Breast epithelium (tissue), 4 donors: ENCODE data around the gene LAG3. TPM values are rescaled to one million over a fixed set of nuclear protein-coding genes. Genes with fewer than 3 reads are reported as not detected.

Source experiments
- DNase-seq, 2 donors: peaks; one replicate each; pipeline ENCODE4 v3.0.0-alpha.2; 2019; ENCODE audit warnings: low spot score in 2 of 2
- H3K27ac ChIP-seq, 2 donors: fragments of 200-600 bp; sonication (generic) in 1 of 2; one replicate each; pipeline ENCODE4 v1.5.1; 2016 to 2019; ENCODE audit warnings: mild to moderate bottlenecking in 1 of 2
- H3K27me3 ChIP-seq, 2 donors: fragments of 200-600 bp; sonication (generic) in 1 of 2; one replicate each; pipeline versions ENCODE4 v1.5.1 to v1.6.0; 2017 to 2019; ENCODE audit warnings: control low read depth in 1 of 2, mild to moderate bottlenecking in 1 of 2
- H3K36me3 ChIP-seq: fragments of 200-600 bp; one replicate; pipeline ENCODE4 v1.5.1; 2019
- H3K4me1 ChIP-seq, 2 donors: fragments of 200-600 bp; sonication (generic); one replicate each; pipeline ENCODE4 v1.5.1; 2016 to 2019; ENCODE audit warnings: control low read depth in 1 of 2
- H3K4me3 ChIP-seq, 3 donors: fragments of 200-600 bp; sonication (generic); 1 replicate in 2 of 3; 2 replicates in 1 of 3; pipeline ENCODE4 v1.5.1; 2016 to 2019; ENCODE audit warnings: mild to moderate bottlenecking in 3 of 3, moderate library complexity in 2 of 3
- H3K9me3 ChIP-seq, 2 donors: fragments of 200-600 bp; sonication (generic) in 1 of 2; one replicate each; pipeline ENCODE4 v1.5.1; 2016 to 2019; ENCODE audit warnings: control low read depth in 1 of 2
- POLR2A ChIP-seq: fragments of 450-650 bp; IDR thresholded peaks from one replicate; pipeline ENCODE4 v1.6.1; 2016; ENCODE audit warnings: antibody characterized with exemption, mild to moderate bottlenecking, moderate library complexity
- POLR2AphosphoS5 ChIP-seq, 3 donors: sonication (generic); formaldehyde crosslinking; IDR thresholded peaks; one replicate each; pipeline ENCODE4 v1.6.1; 2017; ENCODE audit warnings: antibody characterized with exemption in 3 of 3
- intact Hi-C: fragments of 100-400 bp; cut with DNase I; formaldehyde crosslinking; loops from one replicate; pipeline ENCODE4 v1.15.1; 2023; ENCODE audit warnings: low total_unique reads
- total RNA-seq, 3 donors: library from RNA; depleted of rRNA; stranded (reverse); fragments of >200 nt; gene quantifications; one replicate each; pipeline ENCODE4 v1.1.0, GENCODE V29; 2016
- TF ChIP-seq, protein P1 (sequence below), 3 donors: fragments of 450-650 bp; IDR thresholded peaks; one replicate each; pipeline ENCODE4 v1.5.1; 2016 to 2017; ENCODE audit warnings: antibody characterized with exemption in 3 of 3, mild to moderate bottlenecking in 3 of 3, moderate library complexity in 3 of 3

The LAG3 gene
- total RNA-seq, 3 donors from 2014 or later = 0.44 to 1.3 (median 0.80) TPM

- H3K4me1 ChIP-seq = peaks cover 0 to under 1% of the 10 kb centered on the region in 2 donors
- no peaks in the 10 kb centered on the region for H3K27me3 ChIP-seq
- no peaks in the 10 kb centered on the region for H3K9me3 ChIP-seq
- H3K4me3 ChIP-seq = no peak overlapping the region
- H3K27ac ChIP-seq = no peak overlapping the region
- no peak for DNase-seq
- TF ChIP-seq, protein P1, sequence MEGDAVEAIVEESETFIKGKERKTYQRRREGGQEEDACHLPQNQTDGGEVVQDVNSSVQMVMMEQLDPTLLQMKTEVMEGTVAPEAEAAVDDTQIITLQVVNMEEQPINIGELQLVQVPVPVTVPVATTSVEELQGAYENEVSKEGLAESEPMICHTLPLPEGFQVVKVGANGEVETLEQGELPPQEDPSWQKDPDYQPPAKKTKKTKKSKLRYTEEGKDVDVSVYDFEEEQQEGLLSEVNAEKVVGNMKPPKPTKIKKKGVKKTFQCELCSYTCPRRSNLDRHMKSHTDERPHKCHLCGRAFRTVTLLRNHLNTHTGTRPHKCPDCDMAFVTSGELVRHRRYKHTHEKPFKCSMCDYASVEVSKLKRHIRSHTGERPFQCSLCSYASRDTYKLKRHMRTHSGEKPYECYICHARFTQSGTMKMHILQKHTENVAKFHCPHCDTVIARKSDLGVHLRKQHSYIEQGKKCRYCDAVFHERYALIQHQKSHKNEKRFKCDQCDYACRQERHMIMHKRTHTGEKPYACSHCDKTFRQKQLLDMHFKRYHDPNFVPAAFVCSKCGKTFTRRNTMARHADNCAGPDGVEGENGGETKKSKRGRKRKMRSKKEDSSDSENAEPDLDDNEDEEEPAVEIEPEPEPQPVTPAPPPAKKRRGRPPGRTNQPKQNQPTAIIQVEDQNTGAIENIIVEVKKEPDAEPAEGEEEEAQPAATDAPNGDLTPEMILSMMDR (IDR thresholded peaks at IDR 0.05) = no peak
- TF ChIP-seq POLR2AphosphoS5 (IDR thresholded peaks at IDR 0.05) (no peak), POLR2A (no peak)
- intact Hi-C loops = no loop called here
- no peaks in the 10 kb centered on the region for H3K36me3 ChIP-seq
These were observed 5.1 kb downstream of the LAG3 start for GRCh38 chr12:6777386-6777785.

DNA sequence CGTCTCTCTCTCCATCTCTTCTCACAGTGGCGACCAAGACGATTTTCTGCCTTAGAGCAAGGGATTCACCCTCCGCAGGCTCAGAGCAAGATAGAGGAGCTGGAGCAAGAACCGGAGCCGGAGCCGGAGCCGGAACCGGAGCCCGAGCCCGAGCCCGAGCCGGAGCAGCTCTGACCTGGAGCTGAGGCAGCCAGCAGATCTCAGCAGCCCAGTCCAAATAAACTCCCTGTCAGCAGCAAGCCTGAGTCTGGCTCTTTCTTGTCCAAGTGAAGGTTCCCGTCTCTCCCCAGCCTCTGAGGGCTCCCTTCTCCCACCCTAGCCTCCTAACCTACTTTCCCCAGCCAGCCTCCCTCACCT, 5.9 kb downstream of the LAG3 start:
- DNase-seq = peak in 1 of 2 donors; percentile 24
- Histone ChIP-seq H3K27me3 (no peaks in the 10 kb centered on the region), H3K36me3 (no peaks in the 10 kb centered on the region), H3K4me3 (peak overlapping the region; percentile 25 to 65 (median 49)), H3K4me1 (no peaks in the 10 kb centered on the region), H3K9me3 (no peaks in the 10 kb centered on the region), H3K27ac (peak overlapping the region; percentile 75 to 79)
- no peak for TF ChIP-seq POLR2AphosphoS5 (IDR thresholded peaks at IDR 0.05)
- TF ChIP-seq, protein P1 (IDR thresholded peaks at IDR 0.05) = no peak
- TF ChIP-seq POLR2A = no peak
- intact Hi-C loops = no loop called here

DNA sequence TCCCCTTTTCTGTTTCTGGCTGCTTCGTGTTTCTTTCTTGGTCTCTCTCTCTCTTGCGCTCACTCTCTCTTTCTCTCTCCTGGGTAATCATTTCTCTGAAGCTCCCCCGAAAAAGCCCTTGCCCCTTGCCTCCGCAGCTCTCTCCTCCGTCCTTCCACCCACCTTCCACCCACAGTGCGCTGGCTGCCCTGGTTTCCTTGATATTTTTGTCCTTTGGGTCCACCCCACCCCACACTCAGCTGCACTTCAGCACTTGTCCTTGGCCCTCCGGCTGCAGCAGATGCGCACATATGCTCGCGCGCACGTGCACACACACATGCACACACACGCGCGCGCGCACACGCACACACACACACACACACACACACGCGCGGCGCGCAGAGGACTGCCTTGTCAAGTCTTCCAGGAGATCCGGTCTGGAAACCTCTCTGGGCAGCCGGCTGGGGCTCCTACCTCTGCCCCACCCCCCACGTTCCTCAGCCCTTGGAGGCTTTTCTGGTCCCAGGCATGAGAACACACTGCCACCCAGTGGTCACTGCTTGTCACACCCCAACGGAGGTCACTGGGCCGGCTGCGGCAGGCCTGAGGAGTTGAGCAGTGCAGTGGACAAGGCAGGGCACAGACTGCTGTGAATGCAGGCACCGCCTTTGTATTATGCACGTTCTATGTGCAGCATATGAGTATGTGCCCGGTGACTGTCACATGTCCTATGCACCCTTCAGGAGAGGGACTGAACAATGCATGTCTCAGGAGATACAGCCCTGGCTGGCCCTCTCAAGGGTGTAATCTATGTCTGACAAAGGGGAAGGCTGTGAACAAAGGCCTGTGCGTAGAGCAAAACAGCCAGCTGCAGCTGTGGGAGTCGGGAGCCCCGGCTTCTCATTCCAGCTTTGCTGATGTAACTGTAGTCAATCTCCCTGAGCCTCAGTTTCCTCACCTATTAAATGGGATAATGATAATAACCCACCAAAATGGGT, 6.5 kb downstream of the LAG3 start:
- Histone ChIP-seq H3K9me3 (no peaks in the 10 kb centered on the region), H3K27me3 (no peaks in the 10 kb centered on the region), H3K4me3 (peak overlapping the region; percentile 25 to 65 (median 49)), H3K27ac (peak overlapping the region; percentile 75 to 79), H3K4me1 (no peaks in the 10 kb centered on the region), H3K36me3 (no peaks in the 10 kb centered on the region)
- TF ChIP-seq POLR2AphosphoS5 (IDR thresholded peaks at IDR 0.05) (peak; percentile 67 to 85 (median 68)), POLR2A (no peak)
- TF ChIP-seq, protein P1 (IDR thresholded peaks at IDR 0.05) = peak; percentile 92 to 98 (median 98)
- peak; percentile 93 to 97 for DNase-seq
- intact Hi-C loops = no loop called here

DNA sequence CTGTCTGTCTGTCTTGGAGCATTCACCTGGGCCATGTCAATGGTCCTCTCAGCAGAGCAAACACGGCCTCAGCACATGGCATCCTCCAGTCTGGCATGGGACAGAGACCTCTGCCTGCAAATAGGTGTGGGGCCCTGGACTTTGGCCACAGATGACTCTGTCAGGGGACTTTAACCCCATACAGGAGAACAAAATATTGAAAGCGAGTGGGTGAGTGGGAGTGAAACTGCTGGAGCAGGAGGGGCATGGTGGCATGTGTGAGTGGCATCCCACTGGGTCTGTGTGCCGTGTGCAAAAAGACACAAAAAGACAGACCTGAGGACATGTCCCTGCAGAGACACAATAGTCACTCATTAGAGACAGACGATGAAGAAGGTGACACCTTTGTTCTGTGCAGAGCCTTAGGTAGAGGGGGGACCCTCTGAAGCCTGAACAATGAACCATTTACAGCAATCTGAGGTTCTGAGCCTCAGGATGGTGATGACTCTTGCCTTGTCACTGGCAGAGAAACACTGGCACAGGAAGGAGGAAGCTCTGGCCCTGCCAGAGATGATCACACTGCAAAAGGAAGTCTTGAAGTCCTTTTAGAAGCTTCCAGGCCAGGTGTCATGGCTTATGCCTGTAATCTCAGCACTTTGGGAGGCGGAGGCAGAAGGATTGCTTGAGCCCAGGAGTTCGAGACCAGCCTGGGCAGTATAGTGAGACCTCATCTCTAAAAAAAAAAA, 7.5 kb downstream of the LAG3 start:
- no peaks in the 10 kb centered on the region for H3K9me3 ChIP-seq
- H3K4me3 ChIP-seq = no peak overlapping the region
- intact Hi-C loops = no loop called here
- H3K4me1 ChIP-seq = no peaks in the 10 kb centered on the region
- TF ChIP-seq POLR2AphosphoS5 (IDR thresholded peaks at IDR 0.05) = no peak
- TF ChIP-seq, protein P1 (IDR thresholded peaks at IDR 0.05) = no peak
- no peak for TF ChIP-seq POLR2A
- peak overlapping the region; percentile 75 to 79 for H3K27ac ChIP-seq
- H3K36me3 ChIP-seq = no peaks in the 10 kb centered on the region
- DNase-seq = peak in 1 of 2 donors; percentile 65
- H3K27me3 ChIP-seq = no peaks in the 10 kb centered on the region

- no peak for DNase-seq
- intact Hi-C loops = no loop called here
- H3K9me3 ChIP-seq = no peaks in the 10 kb centered on the region
- H3K36me3 ChIP-seq = no peaks in the 10 kb centered on the region
- H3K4me1 ChIP-seq = no peaks in the 10 kb centered on the region
- H3K4me3 ChIP-seq = no peak overlapping the region
- TF ChIP-seq POLR2AphosphoS5 (IDR thresholded peaks at IDR 0.05) (no peak), POLR2A (no peak)
- TF ChIP-seq, protein P1 (IDR thresholded peaks at IDR 0.05) = no peak
- H3K27ac ChIP-seq = peak overlapping the region; percentile 26 to 79
- no peaks in the 10 kb centered on the region for H3K27me3 ChIP-seq
These were observed 8.3 kb downstream of the LAG3 start for GRCh38 chr12:6780573-6780972.
